WI38 (cell line): ENCODE measurements around the gene PUS7.
"Not testable (repeated sequence)": the region's sequence is repeated elsewhere in the genome, so short reads cannot be mapped to it uniquely, and the experiment has no call there.

Experiments used
- H3K4me3 ChIP-seq: 2 replicates; pipeline ENCODE4 v1.5.1; 2011; ENCODE audit warnings: low read depth, mild to moderate bottlenecking, control low read depth, low read length
- TF ChIP-seq, protein P1 (sequence below): IDR thresholded peaks from 2 replicates; pipeline ENCODE4 v1.5.1; 2012; ENCODE audit warnings: low read depth, mild to moderate bottlenecking, control low read depth, low read length

Gene PUS7

DNA sequence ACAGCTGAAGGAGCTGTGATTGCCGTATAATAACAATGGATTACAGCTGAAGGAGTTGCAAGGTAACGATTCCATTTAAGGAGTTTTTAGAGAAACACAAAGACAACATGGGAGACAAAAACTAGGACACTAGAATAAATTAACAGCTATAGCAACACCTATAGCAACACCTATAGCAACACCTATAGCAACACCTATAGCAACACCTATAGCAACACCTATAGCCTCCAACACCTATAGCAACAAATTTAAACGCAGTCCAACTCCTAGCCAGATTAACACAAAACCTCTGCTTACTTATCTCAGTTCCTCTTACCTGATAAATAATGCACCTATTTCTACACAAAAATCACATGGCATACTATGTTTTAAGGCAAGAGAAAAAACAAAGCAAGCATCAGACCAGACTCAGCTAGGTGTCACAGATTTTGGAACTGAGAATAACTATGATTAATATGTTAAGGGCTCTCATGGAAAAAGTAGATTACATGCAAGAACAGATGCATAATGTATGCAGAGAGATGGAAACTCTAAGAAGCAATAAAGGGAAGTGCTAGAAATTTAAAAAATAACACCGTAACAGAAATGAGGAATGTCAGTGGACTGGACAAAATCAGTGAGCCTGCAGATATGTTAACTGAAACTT lies 77.6 kb downstream of the PUS7 start:
- H3K4me3 ChIP-seq = no peak overlapping the region
- TF ChIP-seq, protein P1, sequence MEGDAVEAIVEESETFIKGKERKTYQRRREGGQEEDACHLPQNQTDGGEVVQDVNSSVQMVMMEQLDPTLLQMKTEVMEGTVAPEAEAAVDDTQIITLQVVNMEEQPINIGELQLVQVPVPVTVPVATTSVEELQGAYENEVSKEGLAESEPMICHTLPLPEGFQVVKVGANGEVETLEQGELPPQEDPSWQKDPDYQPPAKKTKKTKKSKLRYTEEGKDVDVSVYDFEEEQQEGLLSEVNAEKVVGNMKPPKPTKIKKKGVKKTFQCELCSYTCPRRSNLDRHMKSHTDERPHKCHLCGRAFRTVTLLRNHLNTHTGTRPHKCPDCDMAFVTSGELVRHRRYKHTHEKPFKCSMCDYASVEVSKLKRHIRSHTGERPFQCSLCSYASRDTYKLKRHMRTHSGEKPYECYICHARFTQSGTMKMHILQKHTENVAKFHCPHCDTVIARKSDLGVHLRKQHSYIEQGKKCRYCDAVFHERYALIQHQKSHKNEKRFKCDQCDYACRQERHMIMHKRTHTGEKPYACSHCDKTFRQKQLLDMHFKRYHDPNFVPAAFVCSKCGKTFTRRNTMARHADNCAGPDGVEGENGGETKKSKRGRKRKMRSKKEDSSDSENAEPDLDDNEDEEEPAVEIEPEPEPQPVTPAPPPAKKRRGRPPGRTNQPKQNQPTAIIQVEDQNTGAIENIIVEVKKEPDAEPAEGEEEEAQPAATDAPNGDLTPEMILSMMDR = no peak

DNA sequence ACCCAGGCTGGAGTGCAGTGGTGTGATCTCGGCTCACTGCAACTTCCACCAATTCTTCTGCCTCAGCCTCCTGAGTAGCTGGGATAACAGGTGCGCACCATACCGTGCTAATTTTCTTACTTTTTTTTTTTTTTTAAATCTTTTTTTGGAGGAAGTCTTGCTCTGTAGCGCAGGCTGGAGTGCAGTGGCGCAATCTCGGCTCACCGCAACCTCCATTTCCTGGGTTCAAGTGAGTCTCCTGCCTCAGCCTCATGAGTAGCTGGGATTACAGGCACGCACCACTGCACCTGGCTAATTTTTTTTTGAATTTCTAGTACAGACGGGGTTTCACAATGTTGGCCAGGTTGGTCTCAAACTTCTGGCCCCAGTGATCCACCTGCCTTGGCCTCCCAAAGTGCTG lies 79.9 kb downstream of the PUS7 start:
- H3K4me3 ChIP-seq = not testable (repeated sequence)

DNA sequence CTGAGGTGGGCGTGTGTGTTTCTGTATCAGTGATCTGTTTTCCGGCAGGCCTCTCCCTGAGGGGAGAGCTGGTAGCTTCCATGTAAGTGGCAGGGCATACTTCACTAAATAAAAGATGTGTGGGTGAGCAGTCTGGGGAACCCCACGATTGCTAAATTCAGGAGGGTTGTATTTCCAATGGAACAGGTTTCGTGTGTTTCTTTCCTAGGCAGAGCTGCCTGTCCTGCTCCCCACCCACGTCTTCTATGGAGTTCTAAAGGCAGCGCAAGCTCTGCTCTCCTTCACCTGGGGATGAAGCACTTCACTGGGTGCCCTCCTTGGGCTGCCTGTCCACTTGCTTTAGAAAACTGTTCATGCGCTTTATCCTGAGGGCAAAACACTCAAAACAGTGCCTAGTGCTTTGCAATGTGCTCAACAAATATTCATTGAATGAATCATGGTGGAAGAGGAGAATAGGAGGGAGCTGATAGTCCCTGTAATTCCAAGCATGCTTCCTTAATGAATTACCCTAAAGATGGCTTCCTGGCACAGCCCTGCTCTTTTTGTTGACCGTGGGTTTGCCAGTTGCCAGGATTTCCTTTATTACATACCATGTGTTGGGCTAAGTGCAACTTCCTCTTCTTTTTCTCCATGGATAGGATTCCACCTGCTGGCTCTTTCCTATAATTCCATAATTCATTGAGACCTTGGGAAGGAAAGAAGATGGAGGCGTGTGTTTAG lies 82.7 kb downstream of the PUS7 start:
- TF ChIP-seq, protein P1 = no peak
- no peak overlapping the region for H3K4me3 ChIP-seq

DNA sequence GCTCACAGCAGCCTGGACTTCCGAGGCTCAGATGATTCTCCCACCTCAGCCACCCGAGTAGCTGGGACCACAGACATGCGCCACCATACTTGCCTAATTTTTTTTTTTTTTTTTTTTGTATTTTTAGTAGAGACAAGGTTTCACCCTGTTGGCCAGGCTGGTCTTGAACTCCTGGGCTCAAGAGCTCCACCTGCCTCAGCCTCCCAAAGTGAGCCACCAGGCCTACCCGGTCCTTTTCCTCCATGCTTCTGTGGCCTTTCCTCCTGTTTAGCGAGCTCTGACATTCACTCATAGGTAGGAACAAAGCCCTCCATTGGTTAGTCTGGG lies 83.3 kb downstream of the PUS7 start:
- H3K4me3 ChIP-seq = no peak overlapping the region
- TF ChIP-seq, protein P1 = no peak

DNA sequence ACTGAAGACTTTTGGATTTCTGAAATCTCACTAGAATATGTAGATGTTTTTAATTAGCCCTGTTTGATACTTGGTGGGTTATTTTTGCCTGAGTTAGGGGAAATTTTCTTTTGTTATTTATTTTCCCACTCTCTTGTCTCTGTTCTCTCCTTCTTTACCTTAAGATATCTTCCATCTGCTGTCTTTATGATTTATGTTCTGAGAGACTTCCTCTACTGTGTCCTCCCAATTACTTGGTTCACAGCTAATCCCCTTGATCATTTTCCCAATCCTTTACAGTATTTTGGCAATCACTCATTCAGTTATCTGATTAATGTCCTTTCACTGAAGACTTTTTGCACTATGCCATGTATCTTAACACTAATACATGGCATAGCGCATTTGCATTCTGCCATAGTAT lies 83.8 kb downstream of the PUS7 start:
- TF ChIP-seq, protein P1 = no peak
- H3K4me3 ChIP-seq = no peak overlapping the region

DNA sequence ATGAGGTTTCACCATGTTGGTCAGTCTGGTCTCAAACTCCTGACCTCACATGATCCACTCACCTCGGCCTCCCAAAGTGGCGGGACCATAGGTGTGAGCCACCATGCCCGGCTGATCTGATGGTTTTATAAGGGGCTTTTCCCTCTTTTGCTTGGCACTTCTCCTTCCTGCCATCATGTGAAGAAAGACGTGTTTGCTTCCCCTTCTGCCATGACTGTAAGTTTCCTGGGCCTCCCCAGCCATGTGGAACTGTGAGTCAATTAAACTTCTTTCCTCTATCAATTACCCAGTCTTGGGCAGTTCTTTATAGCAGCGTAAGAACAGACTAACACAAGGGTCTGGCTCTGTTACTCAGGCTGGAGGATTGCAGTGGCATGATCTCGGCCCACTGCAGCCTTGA lies 84.7 kb downstream of the PUS7 start:
- not testable (repeated sequence) for H3K4me3 ChIP-seq

DNA sequence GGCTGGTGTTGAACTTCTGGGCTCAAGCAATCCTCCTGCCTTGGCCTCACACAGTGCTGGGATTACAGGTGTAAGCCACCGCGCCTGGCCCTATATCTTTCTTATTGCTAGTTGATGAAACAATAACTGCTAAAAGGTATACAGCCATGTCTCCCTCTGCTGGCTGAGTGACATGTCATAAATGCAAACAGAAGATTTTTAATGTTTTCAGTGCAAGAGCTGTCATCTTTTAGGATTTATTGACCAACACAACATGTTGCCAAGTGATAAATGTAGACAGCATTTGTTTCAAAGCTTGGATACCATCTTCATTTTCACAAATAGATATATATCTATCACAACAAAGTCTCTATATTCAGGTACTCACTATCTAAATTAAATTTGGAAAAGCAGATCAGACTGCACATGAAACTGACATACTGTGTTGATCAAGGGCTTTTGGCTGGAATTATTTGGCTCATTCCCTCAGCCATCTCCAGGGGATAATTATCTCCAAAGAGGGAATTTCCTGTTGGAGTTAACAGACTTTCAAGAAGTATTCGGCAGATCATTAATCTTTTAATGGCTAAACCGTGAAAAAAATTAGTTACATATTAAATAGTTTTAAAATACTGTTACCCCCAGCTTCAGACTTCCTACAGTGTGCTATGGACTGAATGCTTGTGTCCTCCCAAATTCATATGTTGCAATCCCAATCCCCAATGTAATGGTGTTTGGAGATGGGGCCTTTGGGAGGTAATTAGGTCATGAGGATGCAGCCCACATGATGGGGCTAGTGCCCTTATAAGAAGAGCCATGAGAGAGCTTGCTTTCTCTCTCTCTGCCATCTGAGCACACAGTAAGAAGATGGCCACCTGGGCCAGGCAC lies 92.1 kb downstream of the PUS7 start:
- H3K4me3 ChIP-seq = no peak overlapping the region
- TF ChIP-seq, protein P1 = no peak

DNA sequence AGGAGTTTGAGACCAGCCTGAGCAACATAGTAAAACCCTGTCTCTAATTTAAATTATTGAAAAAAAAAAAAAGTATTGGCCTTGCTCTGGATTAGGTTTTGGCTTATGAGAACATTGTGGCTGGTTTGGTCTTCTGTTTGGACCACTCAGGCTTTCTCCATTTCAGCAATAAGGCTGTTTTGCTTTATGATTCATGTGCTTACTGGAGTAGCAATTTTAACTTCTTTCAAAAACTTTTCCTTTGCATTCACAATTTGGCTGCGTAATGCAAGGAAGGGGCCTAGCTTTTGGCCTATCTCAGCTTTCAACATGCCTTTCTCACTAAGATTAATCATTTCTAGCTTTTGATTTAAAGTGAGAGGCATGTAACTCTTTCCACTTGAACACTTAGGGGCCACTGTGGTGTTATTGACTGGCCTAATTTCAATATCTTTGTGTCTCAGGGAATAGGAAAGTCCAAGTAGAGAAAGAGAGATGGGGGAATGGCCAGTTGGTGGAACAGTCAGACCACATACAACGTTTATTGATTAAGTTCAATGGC lies 95.4 kb downstream of the PUS7 start:
- TF ChIP-seq, protein P1 = no peak
- H3K4me3 ChIP-seq = no peak overlapping the region
